CD1c-positive myeloid dendritic cell (primary cell): Measurements from ENCODE around the gene FAM20C.

Source experiments
- DNase-seq: peaks from one replicate; pipeline ENCODE4 v3.0.0-alpha.2; 2016; ENCODE audit errors: extremely low spot score

FAM20C gene

DNA sequence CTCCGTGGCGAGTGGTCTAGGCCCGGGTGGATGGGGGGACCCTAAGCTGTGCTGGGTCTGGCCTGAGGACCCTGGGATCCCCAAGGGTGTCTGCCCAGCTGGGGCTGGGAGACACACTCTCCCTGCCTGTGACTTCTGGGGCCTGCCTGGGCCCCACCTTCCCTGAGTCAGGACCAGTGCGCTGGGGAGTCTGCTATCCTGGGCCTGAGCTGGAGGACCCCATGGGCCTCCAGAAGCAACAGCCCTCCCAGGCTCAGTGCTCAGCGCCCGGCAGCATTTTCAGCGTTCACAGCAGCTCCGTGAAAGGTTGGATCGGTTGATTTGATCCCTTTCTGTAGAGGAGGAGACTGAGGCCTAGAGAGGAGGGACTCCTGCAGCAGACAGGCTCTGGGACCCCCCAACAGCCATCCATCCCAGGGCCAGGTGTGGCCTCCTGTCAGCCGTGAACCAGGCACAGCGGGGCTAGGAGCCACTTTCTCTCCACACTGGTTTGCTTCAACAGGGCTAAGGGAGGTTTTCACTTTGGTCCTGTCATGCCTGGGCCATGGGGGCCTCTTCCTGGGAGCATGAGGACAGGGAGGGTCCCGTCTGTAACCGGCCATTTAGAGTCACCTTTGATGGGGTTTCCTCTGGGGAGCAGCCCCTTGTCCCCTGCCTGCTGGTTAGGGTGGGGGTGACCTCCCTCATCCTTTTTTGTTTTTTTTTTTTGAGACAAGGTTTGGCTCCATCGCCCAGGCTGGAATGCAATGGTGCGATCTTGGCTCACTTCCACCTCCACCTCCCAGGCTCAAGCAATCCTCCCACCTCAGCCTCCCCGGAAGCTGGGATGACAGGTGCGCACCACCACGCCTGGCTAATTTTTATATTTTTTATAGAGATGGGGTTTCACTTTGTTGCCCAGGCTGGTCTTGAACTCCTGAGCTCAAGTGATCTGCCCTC, 110.0 kb downstream of the FAM20C start:
- no peak for DNase-seq

DNA sequence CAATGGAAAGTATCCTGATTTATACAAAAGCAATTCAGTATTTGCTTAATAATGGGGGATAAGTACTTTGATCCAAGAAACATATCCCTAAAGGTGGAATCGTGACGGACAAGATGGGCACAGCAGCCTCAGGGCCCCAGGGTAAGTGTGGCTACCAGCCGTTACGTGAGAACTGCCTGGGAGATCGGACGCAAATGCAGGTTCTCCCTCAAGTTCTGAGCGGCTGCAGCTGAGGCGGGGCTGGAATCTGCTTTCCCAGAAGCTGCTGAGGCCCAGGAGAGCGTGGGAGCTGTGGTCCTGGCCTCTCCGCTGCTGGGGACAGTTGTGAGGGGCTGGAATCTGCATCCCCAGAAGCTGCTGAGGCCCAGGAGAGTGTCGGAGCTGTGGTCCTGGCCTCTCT, 111.1 kb downstream of the FAM20C start:
- DNase-seq: no peak

DNA sequence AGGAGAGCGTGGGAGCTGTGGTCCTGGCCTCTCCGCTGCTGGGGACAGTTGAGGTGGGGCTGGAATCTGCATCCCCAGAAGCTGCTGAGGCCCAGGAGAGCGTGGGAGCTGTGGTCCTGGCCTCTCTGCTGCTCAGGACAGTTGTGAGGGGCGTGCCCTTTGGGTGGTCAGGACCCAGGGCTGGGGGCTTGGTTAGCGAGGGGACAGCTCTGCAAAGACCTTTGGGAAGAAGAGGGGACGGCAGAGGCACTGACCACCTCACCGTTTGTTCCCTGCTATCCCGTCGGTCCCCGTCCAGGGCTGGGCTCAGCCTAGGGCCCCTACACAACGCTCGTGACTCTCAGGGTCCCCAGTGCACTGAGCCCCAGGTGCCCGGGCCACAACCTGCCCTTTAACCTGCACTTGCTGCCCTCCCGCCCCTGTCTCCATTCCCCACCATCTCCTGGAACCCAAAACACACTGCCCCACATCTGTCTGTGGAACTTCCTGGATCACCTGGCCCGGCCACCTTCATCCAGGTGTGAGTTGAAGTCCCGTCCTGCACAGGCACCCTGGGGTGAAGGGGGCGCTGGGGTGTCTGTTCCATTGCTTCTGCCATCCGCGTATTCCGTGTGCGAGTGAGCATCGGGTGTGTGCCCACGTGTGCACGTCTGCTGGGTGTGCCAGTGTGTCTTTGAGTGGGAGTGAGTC, 111.7 kb downstream of the FAM20C start:
- DNase-seq: no peak

DNA sequence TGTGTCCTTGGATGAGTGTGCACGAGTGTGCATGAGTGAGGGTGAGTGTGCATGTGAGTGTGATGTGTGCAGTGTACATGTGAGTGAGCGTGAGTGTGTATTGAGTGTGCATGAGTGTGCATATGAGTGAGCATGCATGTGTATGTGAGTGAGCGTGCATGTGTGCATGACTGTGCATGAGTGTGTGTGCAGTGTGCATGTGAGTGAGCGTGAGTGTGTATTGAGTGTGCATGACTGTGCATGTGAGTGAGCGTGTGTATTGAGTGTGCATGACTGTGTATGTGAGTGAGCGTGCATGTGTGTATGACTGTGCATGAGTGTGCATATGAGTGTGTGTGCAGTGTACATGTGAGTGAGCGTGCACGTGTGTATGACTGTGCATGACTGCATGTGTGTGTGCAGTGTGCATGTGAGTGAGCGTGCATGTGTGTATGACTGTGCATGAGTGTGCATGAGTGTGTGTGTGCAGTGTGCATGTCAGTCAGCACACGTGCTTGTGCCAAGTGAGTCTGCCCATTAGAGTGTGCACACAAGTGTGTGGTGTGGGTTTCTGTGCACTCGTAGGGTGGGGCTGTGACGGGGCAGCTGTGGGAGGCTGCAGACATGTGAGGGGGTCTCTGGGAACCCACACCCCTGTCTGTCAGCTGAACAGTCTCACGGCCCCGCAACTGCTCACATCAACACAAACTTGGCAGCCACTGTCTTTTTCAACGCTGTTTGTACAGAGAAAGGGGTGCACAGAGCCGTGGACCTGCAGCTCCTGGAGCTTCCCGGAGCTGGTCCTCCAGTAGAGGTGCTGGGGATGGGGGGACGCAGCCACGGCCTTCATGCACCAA, 112.4 kb downstream of the FAM20C start:
- no peak for DNase-seq

DNA sequence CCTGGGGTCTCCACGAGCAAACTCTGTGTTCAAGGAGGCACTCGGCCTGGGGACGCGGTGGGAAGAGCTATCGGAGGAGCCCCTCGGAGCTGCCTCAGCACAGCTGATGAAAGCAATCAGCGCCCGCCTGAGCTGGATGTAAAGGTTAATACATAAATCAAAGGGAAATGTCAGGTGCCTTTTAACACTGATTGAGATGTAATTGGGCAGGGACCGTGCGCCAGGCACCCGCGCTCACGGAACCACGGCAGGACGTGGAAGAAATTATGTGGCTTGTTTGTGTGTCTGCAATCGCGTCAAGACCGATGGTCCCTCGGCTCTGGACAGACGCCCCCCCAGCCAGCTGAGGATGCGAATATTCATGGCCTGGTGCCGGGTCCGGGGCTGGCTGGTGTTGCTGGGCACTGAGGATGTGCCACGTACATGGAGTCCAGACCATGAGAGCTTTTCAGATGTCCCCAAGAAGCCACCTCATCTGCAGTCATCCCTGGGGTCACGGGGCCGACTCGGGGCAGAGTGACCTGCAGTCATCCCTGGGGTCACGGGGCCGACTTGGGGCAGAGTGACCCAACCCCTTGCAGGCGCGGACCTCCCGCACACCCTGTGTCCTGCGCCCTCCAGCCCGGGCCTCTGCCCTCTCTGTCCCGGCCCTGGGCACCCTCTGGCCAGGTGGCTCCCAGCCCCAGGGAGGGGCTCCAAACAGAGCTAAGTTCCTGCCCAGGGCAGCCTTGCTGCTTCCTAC, 113.2 kb downstream of the FAM20C start:
- DNase-seq: no peak

DNA sequence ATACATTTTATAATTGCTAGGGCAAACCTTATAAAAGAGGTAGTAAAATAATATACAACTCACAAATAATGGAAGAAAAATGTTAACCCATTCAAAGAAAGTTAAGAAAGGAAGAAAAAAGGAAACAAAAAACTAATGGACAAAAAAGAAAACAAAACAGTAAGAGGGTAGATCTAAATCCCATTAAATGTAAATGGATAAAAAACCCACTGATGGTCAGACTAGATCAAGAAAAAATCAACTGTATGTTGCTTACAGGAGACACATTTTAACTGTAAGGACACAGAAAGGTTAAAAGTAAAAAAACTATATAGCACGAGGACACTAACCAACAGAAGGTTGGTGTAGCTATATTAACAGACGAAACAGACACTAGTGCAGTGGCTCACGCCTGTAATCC, 115.6 kb downstream of the FAM20C start:
- DNase-seq: no peak

DNA sequence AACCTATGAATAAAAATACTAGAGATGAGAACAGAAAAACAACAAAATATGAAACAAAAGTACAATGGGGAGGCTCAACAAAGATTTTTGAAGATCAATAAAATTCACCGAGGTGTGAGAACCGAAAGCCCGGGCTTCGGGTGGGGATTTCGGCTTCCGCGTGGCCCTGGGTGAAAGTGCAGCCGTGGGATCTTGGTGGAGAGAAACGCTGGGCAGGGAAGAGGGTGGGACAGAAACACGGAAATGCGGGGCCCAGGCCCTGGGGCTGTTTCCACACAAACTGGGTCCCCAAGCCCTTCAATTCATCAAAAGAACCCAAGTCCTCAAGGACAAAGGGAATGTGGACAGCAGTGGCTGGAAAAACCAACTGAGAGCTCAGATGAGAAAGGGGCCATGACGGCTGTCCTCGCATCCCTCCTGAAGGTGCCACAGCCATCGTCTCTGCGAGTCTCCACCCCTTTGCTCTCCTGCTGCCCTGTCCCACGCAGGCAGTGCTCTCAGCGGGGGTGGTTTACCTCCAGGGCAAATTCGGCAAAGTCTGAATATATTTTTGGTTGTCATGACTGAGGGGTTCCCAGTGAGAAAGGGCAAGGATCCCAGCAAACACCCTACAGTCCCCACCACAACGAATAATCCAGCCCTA, 117.3 kb downstream of the FAM20C start:
- no peak for DNase-seq
